Peyer's patch (tissue), 4 donors: ENCODE data around the gene SGMS1. TPM values are rescaled to one million over a fixed set of nuclear protein-coding genes. Genes with fewer than 3 reads are reported as not detected.

ENCODE experiments used
- DNase-seq, 3 donors: peaks; one replicate each; pipeline ENCODE4 v3.0.0-alpha.2; 2017 to 2019
- H3K27ac ChIP-seq, 4 donors: fragments of 200-600 bp; sonication (generic); one replicate each; pipeline ENCODE4 v1.5.1; 2016 to 2019
- H3K27me3 ChIP-seq, 2 donors: fragments of 200-600 bp; sonication (generic); one replicate each; pipeline ENCODE4 v1.5.1; 2019
- H3K36me3 ChIP-seq, 3 donors: fragments of 200-600 bp; sonication (generic); one replicate each; pipeline ENCODE4 v1.5.1; 2016 to 2019
- H3K4me1 ChIP-seq, 4 donors: fragments of 200-600 bp; sonication (generic); one replicate each; pipeline ENCODE4 v1.5.1; 2016 to 2019
- H3K4me3 ChIP-seq, 4 donors: fragments of 200-600 bp; sonication (generic); 1 replicate in 3 of 4; 2 replicates in 1 of 4; pipeline ENCODE4 v1.5.1; 2016 to 2019; ENCODE audit warnings: mild to moderate bottlenecking in 1 of 4
- H3K9me3 ChIP-seq, 4 donors: fragments of 200-600 bp; sonication (generic); one replicate each; pipeline ENCODE4 v1.5.1; 2016 to 2019; ENCODE audit warnings: mild to moderate bottlenecking in 1 of 4
- POLR2A ChIP-seq, 2 donors: fragments of 450-650 bp; IDR thresholded peaks; one replicate each; pipeline ENCODE4 v1.5.1; 2017; ENCODE audit warnings: antibody characterized with exemption in 2 of 2, mild to moderate bottlenecking in 2 of 2, moderate library complexity in 2 of 2
- total RNA-seq, 4 donors: library from RNA; depleted of rRNA; stranded (reverse); fragments of >200 nt; gene quantifications; one replicate each; pipeline ENCODE4 v1.1.0, GENCODE V29; 2016
- TF ChIP-seq, protein P1 (sequence below), 6 experiments: fragments of 450-650 bp in 4 of 6; fragments of 200-600 bp in 2 of 6; sonication (generic) in 1 of 6; IDR thresholded peaks; one replicate each; pipeline ENCODE4 v1.5.1; 2017 to 2019; ENCODE audit warnings: antibody characterized with exemption in 6 of 6, mild to moderate bottlenecking in 3 of 6, moderate library complexity in 1 of 6

SGMS1 gene
- total RNA-seq, 4 donors from 2014 or later = 73.4 to 117 (median 88.4) TPM

DNA sequence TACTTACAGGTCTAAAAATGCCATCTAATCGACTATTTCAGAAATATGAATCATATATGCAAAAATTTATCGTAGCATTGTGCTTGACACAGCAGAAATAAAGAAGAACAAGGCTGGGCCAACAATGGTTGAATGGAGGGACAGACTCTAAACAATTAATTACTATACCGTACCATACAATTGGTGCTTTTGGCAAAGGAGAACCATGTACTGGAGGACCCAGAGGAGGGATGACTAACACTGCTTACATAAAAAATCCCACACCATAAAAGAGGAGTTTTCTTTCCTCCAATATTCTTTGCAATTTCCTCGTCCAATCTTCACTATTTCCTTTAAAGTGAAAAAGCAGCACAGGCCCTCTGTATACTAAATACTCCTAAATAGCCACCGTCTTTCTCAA is 94.1 kb downstream of the SGMS1 start:
- no peak for DNase-seq
- Histone ChIP-seq H3K36me3 (no peaks in the 10 kb centered on the region), H3K4me1 (no peaks in the 10 kb centered on the region), H3K9me3 (no peaks in the 10 kb centered on the region), H3K27me3 (no peaks in the 10 kb centered on the region), H3K4me3 (no peak overlapping the region), H3K27ac (no peak overlapping the region)
- TF ChIP-seq, protein P1, sequence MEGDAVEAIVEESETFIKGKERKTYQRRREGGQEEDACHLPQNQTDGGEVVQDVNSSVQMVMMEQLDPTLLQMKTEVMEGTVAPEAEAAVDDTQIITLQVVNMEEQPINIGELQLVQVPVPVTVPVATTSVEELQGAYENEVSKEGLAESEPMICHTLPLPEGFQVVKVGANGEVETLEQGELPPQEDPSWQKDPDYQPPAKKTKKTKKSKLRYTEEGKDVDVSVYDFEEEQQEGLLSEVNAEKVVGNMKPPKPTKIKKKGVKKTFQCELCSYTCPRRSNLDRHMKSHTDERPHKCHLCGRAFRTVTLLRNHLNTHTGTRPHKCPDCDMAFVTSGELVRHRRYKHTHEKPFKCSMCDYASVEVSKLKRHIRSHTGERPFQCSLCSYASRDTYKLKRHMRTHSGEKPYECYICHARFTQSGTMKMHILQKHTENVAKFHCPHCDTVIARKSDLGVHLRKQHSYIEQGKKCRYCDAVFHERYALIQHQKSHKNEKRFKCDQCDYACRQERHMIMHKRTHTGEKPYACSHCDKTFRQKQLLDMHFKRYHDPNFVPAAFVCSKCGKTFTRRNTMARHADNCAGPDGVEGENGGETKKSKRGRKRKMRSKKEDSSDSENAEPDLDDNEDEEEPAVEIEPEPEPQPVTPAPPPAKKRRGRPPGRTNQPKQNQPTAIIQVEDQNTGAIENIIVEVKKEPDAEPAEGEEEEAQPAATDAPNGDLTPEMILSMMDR (IDR thresholded peaks at IDR 0.05) = no peak
- no peak for TF ChIP-seq POLR2A (IDR thresholded peaks at IDR 0.05)

DNA sequence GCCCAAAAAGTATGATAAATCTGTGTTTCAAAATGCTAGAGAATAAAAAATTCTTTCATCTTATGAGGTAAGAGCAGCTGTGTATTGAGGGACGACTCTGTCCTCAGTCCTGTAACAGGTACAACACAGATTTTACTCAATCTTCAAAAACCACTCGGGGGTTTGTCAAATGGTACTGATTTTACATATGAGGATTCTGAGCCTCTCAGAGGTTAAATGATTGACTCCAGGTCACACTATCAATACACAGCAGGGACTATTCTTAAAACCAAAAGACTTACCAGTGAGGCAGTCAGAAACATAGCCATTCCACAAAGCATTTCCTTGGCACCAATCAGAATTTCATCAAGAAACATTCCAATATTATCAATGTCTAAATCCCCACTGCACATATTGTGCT is 95.5 kb downstream of the SGMS1 start:
- DNase-seq = no peak
- H3K4me3 ChIP-seq = no peak overlapping the region
- H3K27me3 ChIP-seq = no peaks in the 10 kb centered on the region
- H3K4me1 ChIP-seq = no peaks in the 10 kb centered on the region
- no peak overlapping the region for H3K27ac ChIP-seq
- no peak for TF ChIP-seq POLR2A (IDR thresholded peaks at IDR 0.05)
- TF ChIP-seq, protein P1 (IDR thresholded peaks at IDR 0.05) = no peak
- no peaks in the 10 kb centered on the region for H3K36me3 ChIP-seq
- H3K9me3 ChIP-seq = no peaks in the 10 kb centered on the region

DNA sequence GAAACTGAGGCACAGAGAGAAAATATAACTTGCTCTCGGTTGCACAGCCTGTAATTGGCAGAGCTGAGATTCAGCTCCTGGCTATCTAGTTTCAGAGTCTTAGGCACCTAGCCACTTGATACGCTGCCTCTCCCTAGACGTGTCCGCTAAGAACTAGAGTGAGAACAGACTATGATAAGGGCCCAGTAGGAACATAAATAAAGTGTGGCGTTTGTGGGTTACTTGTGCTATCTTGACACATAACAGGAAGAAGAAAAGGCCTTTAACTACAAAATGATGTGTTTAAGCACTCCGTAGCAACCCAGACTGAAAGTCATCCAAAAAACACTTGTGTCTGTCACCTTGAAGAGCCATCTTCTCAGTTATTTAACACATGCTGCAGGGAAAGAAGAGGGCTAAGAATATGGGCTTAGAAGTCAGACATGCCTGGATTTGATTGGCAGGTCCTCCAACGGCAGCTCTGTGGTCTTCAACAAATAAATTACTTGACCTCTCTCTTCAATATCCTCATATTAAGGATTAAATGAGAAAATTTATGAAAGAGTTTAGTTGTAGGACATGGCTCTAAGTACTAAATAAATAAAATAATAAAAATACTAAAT is 96.2 kb downstream of the SGMS1 start:
- Histone ChIP-seq H3K27me3 (no peaks in the 10 kb centered on the region), H3K4me3 (no peak overlapping the region), H3K36me3 (no peaks in the 10 kb centered on the region), H3K9me3 (no peaks in the 10 kb centered on the region), H3K27ac (no peak overlapping the region), H3K4me1 (no peaks in the 10 kb centered on the region)
- no peak for DNase-seq
- TF ChIP-seq, protein P1 (IDR thresholded peaks at IDR 0.05) = no peak
- TF ChIP-seq POLR2A (IDR thresholded peaks at IDR 0.05) = no peak

DNA sequence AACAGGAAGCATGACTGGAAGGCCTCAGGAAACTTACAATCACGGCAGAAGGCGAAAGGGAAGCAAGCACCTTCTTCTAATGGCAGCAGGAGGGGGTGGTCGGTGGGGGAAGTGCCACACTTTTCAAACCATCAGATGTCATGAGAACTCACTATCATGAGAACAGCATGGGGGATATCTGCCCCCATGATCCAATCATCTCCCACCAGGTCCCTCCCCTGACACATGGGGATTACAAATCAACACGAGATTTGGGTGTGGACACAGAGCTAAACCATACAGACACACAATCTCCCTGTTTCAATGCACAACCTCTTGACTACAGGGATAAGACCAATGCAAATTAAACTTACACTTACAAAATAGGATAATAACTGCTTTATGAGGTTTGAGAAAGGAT is 97.6 kb downstream of the SGMS1 start:
- Histone ChIP-seq H3K27me3 (no peaks in the 10 kb centered on the region), H3K27ac (no peak overlapping the region), H3K36me3 (no peaks in the 10 kb centered on the region), H3K4me1 (no peaks in the 10 kb centered on the region), H3K9me3 (no peaks in the 10 kb centered on the region), H3K4me3 (no peak overlapping the region)
- TF ChIP-seq, protein P1 (IDR thresholded peaks at IDR 0.05) = no peak
- TF ChIP-seq POLR2A (IDR thresholded peaks at IDR 0.05) = no peak
- no peak for DNase-seq

DNA sequence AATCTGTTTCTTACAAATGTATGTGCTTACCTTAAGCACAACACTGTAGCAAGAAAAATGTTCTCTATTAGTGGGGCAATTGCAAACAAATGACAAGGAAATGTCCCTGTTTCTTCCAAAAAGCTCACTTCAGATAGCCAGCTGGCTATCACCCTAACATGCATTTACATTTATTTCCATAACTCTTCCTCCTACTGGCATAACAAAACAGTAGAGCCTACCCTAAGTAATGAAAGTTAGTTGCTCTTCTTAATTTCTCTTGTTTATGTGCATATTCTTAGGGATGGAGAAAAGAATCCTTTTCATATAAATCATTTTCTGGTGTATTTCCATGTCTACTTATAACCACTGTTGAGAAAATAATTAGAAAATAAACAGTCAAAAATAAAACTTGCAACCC is 100.4 kb downstream of the SGMS1 start:
- H3K9me3 ChIP-seq = no peaks in the 10 kb centered on the region
- TF ChIP-seq, protein P1 (IDR thresholded peaks at IDR 0.05) = no peak
- TF ChIP-seq POLR2A (IDR thresholded peaks at IDR 0.05) = no peak
- no peaks in the 10 kb centered on the region for H3K4me1 ChIP-seq
- no peak for DNase-seq
- no peaks in the 10 kb centered on the region for H3K27me3 ChIP-seq
- no peak overlapping the region for H3K27ac ChIP-seq
- H3K4me3 ChIP-seq = no peak overlapping the region
- no peaks in the 10 kb centered on the region for H3K36me3 ChIP-seq

DNA sequence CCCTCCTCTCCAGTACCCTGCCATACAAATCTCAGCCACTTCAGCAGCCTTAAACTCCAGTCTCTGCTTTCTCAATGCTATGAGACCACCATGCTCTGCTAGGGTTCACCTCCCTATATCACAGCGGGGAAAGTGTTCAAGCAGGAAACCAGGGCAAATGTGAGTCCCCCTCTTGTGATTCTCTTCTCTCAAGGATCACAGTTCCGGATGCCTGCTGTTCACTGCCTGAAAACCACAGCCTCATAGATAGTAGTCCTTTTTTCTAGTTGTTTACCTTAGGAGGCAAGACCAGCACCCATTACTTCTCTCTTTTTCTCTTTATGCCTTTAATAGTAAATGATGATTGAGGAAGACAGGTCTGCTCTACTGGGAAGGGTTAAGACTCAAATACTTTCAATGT is 100.8 kb downstream of the SGMS1 start:
- DNase-seq = no peak
- no peak overlapping the region for H3K4me3 ChIP-seq
- no peaks in the 10 kb centered on the region for H3K4me1 ChIP-seq
- H3K9me3 ChIP-seq = no peaks in the 10 kb centered on the region
- no peak overlapping the region for H3K27ac ChIP-seq
- no peaks in the 10 kb centered on the region for H3K36me3 ChIP-seq
- H3K27me3 ChIP-seq = no peaks in the 10 kb centered on the region
- no peak for TF ChIP-seq POLR2A (IDR thresholded peaks at IDR 0.05)
- TF ChIP-seq, protein P1 (IDR thresholded peaks at IDR 0.05) = no peak
